C4-2B (cell line): ENCODE data around the gene RBBP5.

Experiments used
- H3K27ac ChIP-seq: fragments of 450-650 bp; 2 replicates; pipeline ENCODE4 v1.5.1; 2017
- ZFX ChIP-seq: fragments of 450-650 bp; IDR thresholded peaks from 2 replicates; pipeline ENCODE4 v1.6.1; 2017
- TF ChIP-seq, protein P1 (sequence below): fragments of 450-650 bp; conservative IDR thresholded peaks from 2 replicates; pipeline ENCODE4 v1.5.1; 2017; ENCODE audit warnings: mild to moderate bottlenecking

Gene RBBP5

DNA sequence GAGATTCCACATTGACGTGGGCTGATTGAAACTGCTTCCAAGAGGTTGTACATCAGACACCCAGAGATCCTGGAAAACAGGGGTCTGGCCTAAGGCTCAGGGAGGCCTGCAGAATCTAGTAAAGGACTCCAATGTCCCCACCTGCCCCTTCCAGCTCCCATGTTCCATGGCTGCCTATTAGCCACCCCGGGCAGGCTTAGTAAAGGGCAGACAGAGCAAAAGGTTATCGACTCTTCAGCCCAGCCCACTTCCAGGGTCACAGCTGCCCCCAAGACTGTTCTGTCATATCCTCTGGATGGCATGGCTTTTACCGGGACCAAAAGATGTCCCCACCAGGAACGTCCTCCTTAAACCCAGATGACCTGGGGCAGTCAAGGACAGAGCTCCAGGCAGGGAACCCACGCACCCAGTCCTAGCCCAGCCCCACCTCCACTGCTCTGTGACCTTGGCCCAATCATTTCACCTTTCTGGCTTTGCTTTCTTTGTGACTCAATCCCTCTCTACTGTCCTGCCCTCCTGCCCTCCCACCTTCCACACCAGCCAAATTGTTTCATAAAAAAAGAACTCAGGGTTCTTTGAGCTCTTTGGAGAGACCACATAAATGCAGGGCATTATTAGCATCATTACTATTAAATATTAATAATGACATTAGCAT is 83.5 kb downstream of the RBBP5 start:
- TF ChIP-seq, protein P1, sequence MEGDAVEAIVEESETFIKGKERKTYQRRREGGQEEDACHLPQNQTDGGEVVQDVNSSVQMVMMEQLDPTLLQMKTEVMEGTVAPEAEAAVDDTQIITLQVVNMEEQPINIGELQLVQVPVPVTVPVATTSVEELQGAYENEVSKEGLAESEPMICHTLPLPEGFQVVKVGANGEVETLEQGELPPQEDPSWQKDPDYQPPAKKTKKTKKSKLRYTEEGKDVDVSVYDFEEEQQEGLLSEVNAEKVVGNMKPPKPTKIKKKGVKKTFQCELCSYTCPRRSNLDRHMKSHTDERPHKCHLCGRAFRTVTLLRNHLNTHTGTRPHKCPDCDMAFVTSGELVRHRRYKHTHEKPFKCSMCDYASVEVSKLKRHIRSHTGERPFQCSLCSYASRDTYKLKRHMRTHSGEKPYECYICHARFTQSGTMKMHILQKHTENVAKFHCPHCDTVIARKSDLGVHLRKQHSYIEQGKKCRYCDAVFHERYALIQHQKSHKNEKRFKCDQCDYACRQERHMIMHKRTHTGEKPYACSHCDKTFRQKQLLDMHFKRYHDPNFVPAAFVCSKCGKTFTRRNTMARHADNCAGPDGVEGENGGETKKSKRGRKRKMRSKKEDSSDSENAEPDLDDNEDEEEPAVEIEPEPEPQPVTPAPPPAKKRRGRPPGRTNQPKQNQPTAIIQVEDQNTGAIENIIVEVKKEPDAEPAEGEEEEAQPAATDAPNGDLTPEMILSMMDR, result no peak
- no peak for TF ChIP-seq ZFX
- H3K27ac ChIP-seq, result no peak overlapping the region

DNA sequence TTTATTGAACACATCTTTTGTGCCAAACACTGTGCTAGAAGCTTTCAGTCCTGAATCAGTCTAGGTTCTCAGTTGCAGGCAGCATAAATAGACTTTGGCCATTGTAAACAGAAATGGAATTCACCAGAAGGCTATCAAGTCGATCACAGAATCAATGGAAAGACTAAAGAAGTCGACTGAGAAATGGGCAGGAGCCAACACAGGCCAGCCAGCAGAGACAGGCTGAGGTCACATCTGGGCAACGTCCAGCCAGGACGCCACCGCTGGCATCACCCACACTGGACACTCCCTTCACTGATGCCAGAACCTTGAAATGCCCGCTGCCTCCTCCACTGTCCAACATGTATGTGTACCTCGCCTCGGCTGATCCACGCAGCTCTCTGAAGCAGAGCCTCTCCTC is 84.2 kb downstream of the RBBP5 start:
- H3K27ac ChIP-seq, result no peak overlapping the region
- no peak for TF ChIP-seq ZFX
- TF ChIP-seq, protein P1, result no peak
